ENCODE measurements around the gene LOX.
A peak's percentile ranks its signal among the peaks of the same experiment; 100 is the strongest.

The LOX gene

DNA sequence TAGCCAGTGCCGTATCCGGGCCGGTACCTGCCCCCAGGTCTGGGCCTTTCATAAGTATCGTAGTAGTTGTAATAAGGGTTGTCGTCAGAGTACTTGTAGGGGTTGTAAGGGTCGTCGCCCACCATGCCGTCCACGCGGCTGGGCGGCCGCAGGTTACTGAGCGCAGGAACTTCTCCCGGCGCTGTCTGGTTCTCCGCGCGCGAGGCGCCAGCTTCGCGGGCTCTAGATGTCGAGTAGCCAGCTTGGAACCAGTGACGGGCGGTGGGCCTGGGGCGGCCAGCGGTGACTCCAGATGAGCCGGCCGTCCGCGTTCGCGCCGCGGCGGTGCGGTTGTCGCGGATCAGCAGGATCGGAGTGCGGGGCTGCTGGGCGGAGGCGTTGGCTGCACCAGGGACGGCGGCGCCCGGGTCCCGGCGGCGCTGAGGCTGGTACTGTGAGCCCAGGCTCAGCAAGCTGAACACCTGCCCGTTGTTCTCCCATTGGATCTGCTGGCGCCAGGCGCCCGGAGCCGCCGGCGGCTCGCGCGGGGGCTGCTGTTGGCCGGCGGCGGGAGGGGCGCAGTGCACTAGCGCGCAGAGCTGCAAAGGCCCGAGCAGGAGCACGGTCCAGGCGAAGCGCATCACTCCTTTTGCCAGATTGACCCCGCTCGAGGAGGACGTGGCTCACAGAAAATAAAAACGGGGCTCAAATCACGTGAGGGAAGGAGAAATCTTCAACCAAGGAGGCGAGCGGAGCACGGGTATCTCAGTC is 518 bp downstream of the LOX start:
- peak; percentile 77 for TF ChIP-seq L3MBTL2 (conservative IDR thresholded peaks at IDR 0.05)
- no peak for TF ChIP-seq ZNF384 (IDR thresholded peaks at IDR 0.05)
- TF ChIP-seq FOXK2 (IDR thresholded peaks at IDR 0.05): no peak
- TF ChIP-seq LEF1 (IDR thresholded peaks at IDR 0.05; ENCODE audit: borderline replicate concordance): no peak
- no peak for TF ChIP-seq SP1 (IDR thresholded peaks at IDR 0.05)
- DNase-seq (ENCODE audit: extremely low spot score): peak; percentile 45
- POLR2A ChIA-PET: interaction anchor here (0.7 to 2.3 kb wide), 9 partner anchors 8 to 117 kb away, joined by 3 to 10 read pairs (median 5); partner anchors contain the start of gene SRFBP1
- CTCF ChIA-PET: interaction anchor here (0.6 to 2.4 kb wide), 6 partner anchors 9 to 509 kb away, joined by 3 to 10 read pairs (median 6); no protein-coding TSS in a partner anchor

DNA sequence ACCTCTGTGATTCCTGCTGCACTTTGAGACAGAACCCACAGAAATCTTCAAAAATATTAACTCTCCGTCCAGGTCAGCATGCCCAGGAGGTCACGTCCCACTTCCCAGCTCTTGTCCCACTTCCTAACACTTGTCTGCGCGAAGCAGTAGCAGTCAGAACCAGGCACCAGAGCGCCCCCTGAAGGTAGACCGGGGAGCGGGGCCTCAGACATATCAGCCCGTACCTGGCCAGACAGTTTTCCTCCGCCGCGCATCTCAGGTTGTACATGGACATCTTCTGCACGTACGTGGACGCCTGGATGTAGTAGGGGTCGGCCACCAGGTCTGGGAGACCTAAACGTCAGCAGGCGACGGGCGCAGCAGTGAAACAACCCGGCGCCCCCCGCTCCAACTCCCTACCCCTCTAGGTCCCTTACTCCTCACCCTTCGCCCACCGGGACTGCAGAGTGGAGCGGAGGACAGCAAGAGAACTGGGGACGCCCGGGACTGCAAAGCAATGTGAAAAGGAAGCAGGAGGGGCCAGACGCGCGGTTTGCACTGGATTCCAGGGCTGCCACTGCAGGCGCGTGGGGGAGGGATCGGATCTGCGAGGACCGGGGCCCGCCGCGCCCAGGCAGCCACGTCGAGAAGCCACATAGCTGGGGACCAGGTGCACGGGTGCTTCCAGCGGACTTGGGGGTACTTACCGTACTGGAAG is 1.2 kb downstream of the LOX start:
- CTCF ChIA-PET: interaction anchor here (0.6 to 2.4 kb wide), 24 partner anchors 8 to 443 kb away, joined by 3 to 10 read pairs (median 4); no protein-coding TSS in a partner anchor
- POLR2A ChIA-PET: interaction anchor here (1.8 to 2.3 kb wide), 2 partner anchors 107 to 115 kb away, joined by 5 to 9 read pairs; partner anchors contain the start of gene SRFBP1
- DNase-seq (ENCODE audit: extremely low spot score): peak; percentile 76

DNA sequence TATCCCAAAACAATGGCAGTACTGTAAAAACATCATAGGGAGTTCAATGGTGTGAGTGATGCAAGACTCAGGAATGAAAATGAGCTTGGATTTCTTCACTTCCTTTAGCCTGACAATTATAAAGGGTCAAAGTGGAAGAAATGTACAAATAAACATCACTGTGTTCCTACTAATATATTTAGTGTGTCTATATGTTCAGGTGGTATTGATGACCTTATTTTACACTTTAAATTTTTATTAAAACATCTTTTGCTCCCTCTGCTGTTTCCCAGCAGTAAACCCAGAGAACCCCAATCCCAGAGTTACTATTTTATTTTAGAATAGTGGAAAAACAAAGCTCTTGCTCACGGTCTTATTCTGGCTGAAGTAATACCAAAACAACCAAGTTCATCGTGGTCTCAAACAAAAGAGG is 2.0 kb downstream of the LOX start:
- ChIA-PET CTCF (interaction anchor here (0.6 to 2.4 kb wide), 23 partner anchors 9 to 444 kb away, joined by 3 to 10 read pairs (median 4); no protein-coding TSS in a partner anchor), POLR2A (interaction anchor here (1.8 kb wide), 1 partner anchor 114 kb away, joined by 9 read pairs; the partner anchor contains the start of gene SRFBP1)
- no peak for TF ChIP-seq SUZ12 (IDR thresholded peaks at IDR 0.05)
- TF ChIP-seq, protein P1, sequence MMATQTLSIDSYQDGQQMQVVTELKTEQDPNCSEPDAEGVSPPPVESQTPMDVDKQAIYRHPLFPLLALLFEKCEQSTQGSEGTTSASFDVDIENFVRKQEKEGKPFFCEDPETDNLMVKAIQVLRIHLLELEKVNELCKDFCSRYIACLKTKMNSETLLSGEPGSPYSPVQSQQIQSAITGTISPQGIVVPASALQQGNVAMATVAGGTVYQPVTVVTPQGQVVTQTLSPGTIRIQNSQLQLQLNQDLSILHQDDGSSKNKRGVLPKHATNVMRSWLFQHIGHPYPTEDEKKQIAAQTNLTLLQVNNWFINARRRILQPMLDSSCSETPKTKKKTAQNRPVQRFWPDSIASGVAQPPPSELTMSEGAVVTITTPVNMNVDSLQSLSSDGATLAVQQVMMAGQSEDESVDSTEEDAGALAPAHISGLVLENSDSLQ (IDR thresholded peaks at IDR 0.05): no peak
- no peak for TF ChIP-seq SP1 (IDR thresholded peaks at IDR 0.05)
- no peak for TF ChIP-seq NFRKB (IDR thresholded peaks at IDR 0.05)
- no peak for TF ChIP-seq FOXM1 (IDR thresholded peaks at IDR 0.05; ENCODE audit: borderline replicate concordance)
- no peak for TF ChIP-seq BHLHE40 (IDR thresholded peaks at IDR 0.05; ENCODE audit: borderline replicate concordance)
- TF ChIP-seq FOXA1 (IDR thresholded peaks at IDR 0.05): no peak
- TF ChIP-seq ELF4 (IDR thresholded peaks at IDR 0.05): no peak
- no peak for TF ChIP-seq ARNT (IDR thresholded peaks at IDR 0.05)
- no peak for TF ChIP-seq L3MBTL2 (conservative IDR thresholded peaks at IDR 0.05)
- TF ChIP-seq CTBP1 (IDR thresholded peaks at IDR 0.05; ENCODE audit: borderline replicate concordance): no peak
- no peak for TF ChIP-seq ZNF384 (IDR thresholded peaks at IDR 0.05)
- DNase-seq (ENCODE audit: extremely low spot score): no peak

More for the DNA sequence above, 1.2 kb downstream of the LOX start:
- TF ChIP-seq ZNF384 (IDR thresholded peaks at IDR 0.05): no peak
- TF ChIP-seq ELF4 (IDR thresholded peaks at IDR 0.05): no peak
- TF ChIP-seq FOXK2 (IDR thresholded peaks at IDR 0.05): no peak
- TF ChIP-seq LEF1 (IDR thresholded peaks at IDR 0.05; ENCODE audit: borderline replicate concordance): no peak
- no peak for TF ChIP-seq CTBP1 (IDR thresholded peaks at IDR 0.05; ENCODE audit: borderline replicate concordance)
- no peak for TF ChIP-seq HDGF (IDR thresholded peaks at IDR 0.05; ENCODE audit: borderline replicate concordance)
- TF ChIP-seq ARNT (IDR thresholded peaks at IDR 0.05): no peak
- no peak for TF ChIP-seq SUZ12 (IDR thresholded peaks at IDR 0.05)
- TF ChIP-seq SP1 (IDR thresholded peaks at IDR 0.05): no peak
- no peak for TF ChIP-seq FOXM1 (IDR thresholded peaks at IDR 0.05; ENCODE audit: borderline replicate concordance)

DNA sequence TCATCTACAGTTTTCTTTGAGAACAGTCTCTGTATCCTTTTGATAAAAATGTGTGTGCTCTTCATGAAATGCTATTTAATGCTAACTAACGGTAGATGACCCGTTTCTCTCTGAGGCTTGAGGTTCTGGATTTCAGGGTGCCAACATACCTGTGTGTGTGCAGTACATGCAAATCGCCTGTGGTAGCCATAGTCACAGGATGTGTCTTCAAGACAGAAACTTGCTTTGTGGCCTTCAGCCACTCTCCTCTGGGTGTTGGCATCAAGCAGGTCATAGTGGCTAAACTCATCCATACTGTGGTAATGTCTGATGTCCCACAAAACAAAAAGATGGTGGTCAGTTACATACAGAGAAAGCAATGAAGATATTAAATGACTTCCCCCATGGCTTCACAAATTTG is 4.2 kb downstream of the LOX start:
- ChIA-PET CTCF (no interaction called here), POLR2A (no interaction called here)
- no peak for TF ChIP-seq CTBP1 (IDR thresholded peaks at IDR 0.05; ENCODE audit: borderline replicate concordance)
- no peak for TF ChIP-seq ZNF384 (IDR thresholded peaks at IDR 0.05)
- TF ChIP-seq NFRKB (IDR thresholded peaks at IDR 0.05): no peak
- no peak for TF ChIP-seq ARNT (IDR thresholded peaks at IDR 0.05)
- TF ChIP-seq L3MBTL2 (conservative IDR thresholded peaks at IDR 0.05): no peak
- no peak for TF ChIP-seq SUZ12 (IDR thresholded peaks at IDR 0.05)
- TF ChIP-seq, protein P1 (IDR thresholded peaks at IDR 0.05): no peak
- no peak for TF ChIP-seq FOXA1 (IDR thresholded peaks at IDR 0.05)
- no peak for TF ChIP-seq FOXM1 (IDR thresholded peaks at IDR 0.05; ENCODE audit: borderline replicate concordance)
- TF ChIP-seq LEF1 (IDR thresholded peaks at IDR 0.05; ENCODE audit: borderline replicate concordance): no peak
- no peak for TF ChIP-seq SP1 (IDR thresholded peaks at IDR 0.05)
- no peak for TF ChIP-seq FOXK2 (IDR thresholded peaks at IDR 0.05)
- TF ChIP-seq BHLHE40 (IDR thresholded peaks at IDR 0.05; ENCODE audit: borderline replicate concordance): no peak
- no peak for TF ChIP-seq ELF4 (IDR thresholded peaks at IDR 0.05)
- TF ChIP-seq TARDBP (IDR thresholded peaks at IDR 0.05): no peak
- no peak for TF ChIP-seq HDGF (IDR thresholded peaks at IDR 0.05; ENCODE audit: borderline replicate concordance)
- no peak for DNase-seq (ENCODE audit: extremely low spot score)

DNA sequence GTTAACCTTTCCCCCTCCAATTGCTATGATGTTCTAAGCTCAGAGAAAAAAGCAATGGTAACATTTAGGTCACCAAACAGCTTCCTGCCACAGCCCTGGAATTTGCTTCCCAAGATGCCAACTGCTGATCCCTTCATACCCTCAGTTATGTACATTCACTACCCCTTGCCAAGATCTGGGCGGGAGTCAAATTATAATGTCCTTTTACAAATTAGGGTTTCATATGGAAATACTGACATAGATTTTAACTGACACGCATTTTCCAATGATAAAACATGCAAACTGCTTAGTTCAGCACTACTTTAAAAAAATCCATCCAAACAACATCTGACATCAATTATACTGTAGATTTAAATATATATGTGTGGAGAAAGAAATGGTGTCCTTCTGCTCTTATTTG is 5.0 kb downstream of the LOX start:
- DNase-seq (ENCODE audit: extremely low spot score): no peak
- ChIA-PET CTCF (no interaction called here), POLR2A (no interaction called here)
- TF ChIP-seq SUZ12 (IDR thresholded peaks at IDR 0.05) (no peak), HDGF (IDR thresholded peaks at IDR 0.05; ENCODE audit: borderline replicate concordance) (no peak), ELF4 (IDR thresholded peaks at IDR 0.05) (no peak), NFRKB (IDR thresholded peaks at IDR 0.05) (no peak), SP1 (IDR thresholded peaks at IDR 0.05) (no peak), ARNT (IDR thresholded peaks at IDR 0.05) (no peak), FOXM1 (IDR thresholded peaks at IDR 0.05; ENCODE audit: borderline replicate concordance) (no peak)

DNA sequence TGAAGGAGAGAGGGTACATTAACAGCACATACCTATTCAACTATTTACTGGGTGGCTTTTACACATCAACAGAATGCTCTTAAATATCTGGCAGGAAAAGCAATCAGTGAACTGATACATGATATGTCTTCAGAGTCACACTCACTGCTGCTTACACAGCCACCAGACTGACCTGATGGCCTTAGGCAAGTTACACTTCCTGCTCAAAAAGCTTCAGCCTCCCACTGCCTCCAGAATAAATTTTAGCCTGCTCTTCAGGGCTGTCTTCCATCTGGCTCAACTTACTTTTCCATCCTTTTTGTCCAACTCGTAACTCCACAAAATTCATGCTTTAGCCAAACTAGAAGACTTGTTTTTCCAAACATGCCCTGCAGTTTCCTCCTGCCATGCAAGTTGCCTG is 10.7 kb downstream of the LOX start:
- ChIA-PET POLR2A (no interaction called here), CTCF (no interaction called here)
- DNase-seq (ENCODE audit: extremely low spot score): no peak
- no peak for TF ChIP-seq L3MBTL2 (conservative IDR thresholded peaks at IDR 0.05)
- no peak for TF ChIP-seq FOXA1 (IDR thresholded peaks at IDR 0.05)
- no peak for TF ChIP-seq TARDBP (IDR thresholded peaks at IDR 0.05)
- no peak for TF ChIP-seq CTBP1 (IDR thresholded peaks at IDR 0.05; ENCODE audit: borderline replicate concordance)
- no peak for TF ChIP-seq ARNT (IDR thresholded peaks at IDR 0.05)
- TF ChIP-seq ZNF384 (IDR thresholded peaks at IDR 0.05): no peak
- TF ChIP-seq NFRKB (IDR thresholded peaks at IDR 0.05): no peak
- no peak for TF ChIP-seq SUZ12 (IDR thresholded peaks at IDR 0.05)
- TF ChIP-seq FOXK2 (IDR thresholded peaks at IDR 0.05): no peak
- TF ChIP-seq ELF4 (IDR thresholded peaks at IDR 0.05): no peak
- TF ChIP-seq SP1 (IDR thresholded peaks at IDR 0.05): no peak
- no peak for TF ChIP-seq BHLHE40 (IDR thresholded peaks at IDR 0.05; ENCODE audit: borderline replicate concordance)

Data from HEK293T (cell line).